A673 (cell line): ENCODE measurements around the gene NMT1. TPM values are rescaled to one million over a fixed set of nuclear protein-coding genes. Genes with fewer than 3 reads are reported as not detected.

Experiments used
- BruUV-seq: library from RNA; stranded (reverse); fragments of 400-500 nt; replicated peaks from 2 replicates; lab custom pipeline; 2021; lab: Mats Ljungman, UMichigan
- CTCF ChIA-PET: fragments of 300-600 bp; sonication (Branson Sonifier 250); formaldehyde crosslinking; loops from one replicate; lab custom pipeline; 2022; ENCODE audit warnings: antibody characterized with exemption; lab: Charles Lee
- POLR2A ChIA-PET: fragments of 300-600 bp; sonication (Branson Sonifier 250); formaldehyde crosslinking; loops from one replicate; lab custom pipeline; 2022; ENCODE audit warnings: antibody characterized with exemption; ENCODE audit not compliant: low non-redundant PET; lab: Charles Lee
- DNase-seq: peaks from one replicate; pipeline ENCODE4 v3.0.0-alpha.2; 2015; ENCODE audit warnings: low spot score
- H3K27ac ChIP-seq: fragments of 200-600 bp; sonication (generic); 2 replicates; pipeline ENCODE4 v1.5.1; 2016; ENCODE audit warnings: mixed run types, low read depth, mild to moderate bottlenecking, mixed read lengths, antibody characterized with exemption, low read length; ENCODE audit not compliant: poor library complexity, severe bottlenecking
- H3K27me3 ChIP-seq: fragments of 200-600 bp; sonication (generic); replicated peaks from 2 replicates; pipeline ENCODE4 v1.6.1; 2017; ENCODE audit warnings: mixed run types, low read depth, mild to moderate bottlenecking, mixed read lengths, antibody characterized with exemption, low read length; ENCODE audit not compliant: insufficient read depth, poor library complexity
- H3K36me3 ChIP-seq: fragments of 200-600 bp; sonication (generic); 2 replicates; pipeline ENCODE4 v1.6.1; 2016; ENCODE audit warnings: mixed run types, mild to moderate bottlenecking, mixed read lengths, antibody characterized with exemption, low read length; ENCODE audit not compliant: insufficient read depth, poor library complexity, severe bottlenecking
- H3K4me1 ChIP-seq: fragments of 200-600 bp; sonication (generic); 2 replicates; pipeline ENCODE4 v1.6.1; 2017; ENCODE audit warnings: mixed run types, mild to moderate bottlenecking, mixed read lengths, antibody characterized with exemption, low read length; ENCODE audit not compliant: insufficient read depth, poor library complexity, severe bottlenecking
- H3K4me3 ChIP-seq: fragments of 200-600 bp; sonication (generic); 2 replicates; pipeline ENCODE4 v1.5.1; 2016; ENCODE audit warnings: low read depth, mixed run types, mild to moderate bottlenecking, mixed read lengths, low read length; ENCODE audit not compliant: poor library complexity, severe bottlenecking
- H3K9me3 ChIP-seq: fragments of 200-600 bp; sonication (generic); 2 replicates; pipeline ENCODE4 v1.6.1; 2016; ENCODE audit warnings: mixed run types, low read depth, mild to moderate bottlenecking, mixed read lengths, antibody characterized with exemption, low read length; ENCODE audit not compliant: poor library complexity, severe bottlenecking
- EZH2 ChIP-seq: fragments of 200-600 bp; sonication (generic); IDR thresholded peaks from 2 replicates; pipeline ENCODE4 v1.6.1; 2017; ENCODE audit warnings: borderline replicate concordance, low read depth, mild to moderate bottlenecking, mixed read lengths, antibody characterized with exemption, low read length; ENCODE audit not compliant: poor library complexity, severe bottlenecking
- intact Hi-C: fragments of 100-400 bp; cut with micrococcal nuclease; formaldehyde crosslinking; loops from one replicate; pipeline ENCODE4 v1.10.0; 2022; ENCODE audit not compliant: unreplicated experiment
- total RNA-seq: library from RNA; stranded (reverse); gene quantifications from 2 replicates; pipeline ENCODE4 v1.2.3, GENCODE V29; 2021
- TF ChIP-seq, protein P1 (sequence below): fragments of 300-800, 200-600 bp; sonication (generic); conservative IDR thresholded peaks from 2 replicates; pipeline ENCODE4 v1.5.1; 2017; ENCODE audit warnings: low read depth, mild to moderate bottlenecking, antibody characterized with exemption, low read length, moderate library complexity, mixed read lengths

Gene NMT1
- total RNA-seq, 1 experiment from 2014 or later, result 108 TPM

DNA sequence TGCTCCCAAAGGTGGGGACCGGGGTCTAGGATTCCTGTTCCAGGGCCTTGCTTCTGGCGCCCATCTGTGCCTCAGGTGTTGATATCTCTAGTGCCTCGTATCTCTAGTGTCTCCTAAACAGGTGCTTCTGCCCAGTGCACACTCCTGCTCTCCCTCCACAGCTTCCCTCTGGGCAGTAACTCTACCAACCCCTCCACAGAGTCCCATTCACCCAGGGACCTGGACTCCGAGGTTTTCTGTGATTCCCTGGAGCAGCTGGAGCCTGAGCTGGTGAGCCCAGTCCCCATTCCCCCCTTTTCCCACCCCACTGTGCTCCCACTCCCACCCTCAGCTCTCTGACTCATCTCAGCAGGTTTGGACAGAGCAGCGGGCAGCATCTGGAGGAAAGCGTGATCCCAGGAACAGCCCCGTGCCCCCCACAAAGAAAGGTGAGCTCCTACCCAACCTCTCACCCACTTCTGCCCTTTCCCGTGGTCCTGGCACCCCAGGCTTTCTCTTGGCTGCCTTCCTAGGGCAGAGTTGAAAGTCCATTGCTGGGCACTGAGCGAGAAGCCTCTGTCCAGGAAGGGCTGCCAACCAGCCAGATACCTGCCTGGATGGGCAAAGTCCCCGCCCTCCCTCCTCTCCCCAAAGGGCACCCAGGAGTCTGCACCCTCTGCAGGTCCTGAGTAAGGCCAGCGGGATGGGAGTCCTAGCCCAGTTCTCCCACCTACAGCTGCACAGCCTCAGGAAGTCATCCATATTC, 76.6 kb downstream of the NMT1 start:
- Histone ChIP-seq H3K27ac (no peak overlapping the region), H3K36me3 (no peaks in the 10 kb centered on the region), H3K27me3 (no peaks in the 10 kb centered on the region), H3K9me3 (no peaks in the 10 kb centered on the region), H3K4me3 (no peak overlapping the region), H3K4me1 (no peaks in the 10 kb centered on the region)
- TF ChIP-seq, protein P1, sequence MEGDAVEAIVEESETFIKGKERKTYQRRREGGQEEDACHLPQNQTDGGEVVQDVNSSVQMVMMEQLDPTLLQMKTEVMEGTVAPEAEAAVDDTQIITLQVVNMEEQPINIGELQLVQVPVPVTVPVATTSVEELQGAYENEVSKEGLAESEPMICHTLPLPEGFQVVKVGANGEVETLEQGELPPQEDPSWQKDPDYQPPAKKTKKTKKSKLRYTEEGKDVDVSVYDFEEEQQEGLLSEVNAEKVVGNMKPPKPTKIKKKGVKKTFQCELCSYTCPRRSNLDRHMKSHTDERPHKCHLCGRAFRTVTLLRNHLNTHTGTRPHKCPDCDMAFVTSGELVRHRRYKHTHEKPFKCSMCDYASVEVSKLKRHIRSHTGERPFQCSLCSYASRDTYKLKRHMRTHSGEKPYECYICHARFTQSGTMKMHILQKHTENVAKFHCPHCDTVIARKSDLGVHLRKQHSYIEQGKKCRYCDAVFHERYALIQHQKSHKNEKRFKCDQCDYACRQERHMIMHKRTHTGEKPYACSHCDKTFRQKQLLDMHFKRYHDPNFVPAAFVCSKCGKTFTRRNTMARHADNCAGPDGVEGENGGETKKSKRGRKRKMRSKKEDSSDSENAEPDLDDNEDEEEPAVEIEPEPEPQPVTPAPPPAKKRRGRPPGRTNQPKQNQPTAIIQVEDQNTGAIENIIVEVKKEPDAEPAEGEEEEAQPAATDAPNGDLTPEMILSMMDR, result no peak
- TF ChIP-seq EZH2, result no peak
- DNase-seq, result no peak
- intact Hi-C loops, result loop anchor here (10.0 kb wide), 1 partner anchor 247 kb away; no protein-coding TSS in a partner anchor
- CTCF ChIA-PET, result no interaction called here
- POLR2A ChIA-PET, result no interaction called here
- BruUV-seq, result no TSS peak

DNA sequence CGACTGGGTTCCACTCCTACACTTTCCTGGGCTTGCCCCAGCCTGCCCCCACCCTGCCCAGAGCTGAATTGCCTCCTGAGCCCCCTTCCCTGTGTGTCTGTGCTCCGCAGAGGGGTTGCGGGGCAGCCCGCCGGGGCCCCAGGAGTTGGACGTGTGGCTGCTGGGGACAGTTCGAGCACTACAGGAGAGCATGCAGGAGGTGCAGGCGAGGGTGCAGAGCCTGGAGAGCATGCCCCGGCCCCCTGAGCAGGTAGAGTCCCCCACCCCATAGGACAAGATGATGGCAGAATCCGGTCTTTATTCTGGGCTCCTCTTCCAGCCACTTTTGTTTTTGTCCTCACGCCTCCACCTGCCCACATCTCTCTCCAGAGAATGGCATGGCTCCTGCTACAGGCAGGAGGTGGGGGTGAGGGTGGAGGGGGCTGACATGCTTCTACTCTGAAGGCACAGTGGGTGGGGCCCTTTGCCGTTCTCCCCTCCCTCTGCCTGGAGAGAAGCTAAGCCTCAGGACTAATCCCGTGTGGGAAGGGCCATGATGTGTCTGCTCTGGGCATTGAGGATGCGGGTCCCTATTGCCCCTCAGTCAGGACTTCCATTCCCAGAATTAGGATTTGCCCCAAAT, 77.9 kb downstream of the NMT1 start:
- TF ChIP-seq, protein P1, result no peak
- TF ChIP-seq EZH2, result no peak
- Histone ChIP-seq H3K9me3 (no peaks in the 10 kb centered on the region), H3K27ac (no peak overlapping the region), H3K36me3 (no peaks in the 10 kb centered on the region), H3K4me1 (peaks cover 13% of the 10 kb centered on the region), H3K27me3 (no peaks in the 10 kb centered on the region), H3K4me3 (no peak overlapping the region)
- POLR2A ChIA-PET, result no interaction called here
- DNase-seq, result no peak
- CTCF ChIA-PET, result interaction anchor here (0.7 kb wide), 1 partner anchor 115 kb away, joined by 7 read pairs; no protein-coding TSS in a partner anchor
- no TSS peak for BruUV-seq
- intact Hi-C loops, result loop anchor here (10.0 kb wide), 1 partner anchor 246 kb away; no protein-coding TSS in a partner anchor

DNA sequence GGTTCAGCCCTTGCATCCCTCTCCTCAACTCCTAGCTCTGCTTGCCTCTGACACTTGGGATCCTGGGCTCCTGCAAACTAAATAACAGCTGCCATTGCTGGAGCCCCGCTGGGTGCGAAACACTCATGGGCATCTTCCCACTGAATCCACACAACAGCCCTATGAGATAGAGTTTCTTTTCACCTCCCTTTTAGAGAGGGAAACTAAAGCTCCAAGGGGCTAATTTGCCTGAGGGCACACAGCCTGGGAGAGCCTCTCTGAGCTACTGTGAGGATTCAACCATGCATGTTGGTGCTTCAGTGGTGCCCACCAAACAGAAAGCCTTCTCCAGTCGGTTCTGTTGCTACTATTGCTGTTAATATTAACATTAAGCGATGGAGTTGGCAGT, 78.4 kb downstream of the NMT1 start:
- H3K9me3 ChIP-seq, result no peaks in the 10 kb centered on the region
- no TSS peak for BruUV-seq
- DNase-seq, result no peak
- POLR2A ChIA-PET, result no interaction called here
- CTCF ChIA-PET, result no interaction called here
- H3K4me1 ChIP-seq, result peaks cover 18% of the 10 kb centered on the region
- intact Hi-C loops, result loop anchor here (10.0 kb wide), 1 partner anchor 245 kb away; no protein-coding TSS in a partner anchor
- H3K27ac ChIP-seq, result no peak overlapping the region
- no peak overlapping the region for H3K4me3 ChIP-seq
- no peaks in the 10 kb centered on the region for H3K27me3 ChIP-seq
- TF ChIP-seq, protein P1, result no peak
- TF ChIP-seq EZH2, result no peak
- H3K36me3 ChIP-seq, result no peaks in the 10 kb centered on the region
